Measurements from ENCODE around the gene MAPK10.

MAPK10 gene

DNA sequence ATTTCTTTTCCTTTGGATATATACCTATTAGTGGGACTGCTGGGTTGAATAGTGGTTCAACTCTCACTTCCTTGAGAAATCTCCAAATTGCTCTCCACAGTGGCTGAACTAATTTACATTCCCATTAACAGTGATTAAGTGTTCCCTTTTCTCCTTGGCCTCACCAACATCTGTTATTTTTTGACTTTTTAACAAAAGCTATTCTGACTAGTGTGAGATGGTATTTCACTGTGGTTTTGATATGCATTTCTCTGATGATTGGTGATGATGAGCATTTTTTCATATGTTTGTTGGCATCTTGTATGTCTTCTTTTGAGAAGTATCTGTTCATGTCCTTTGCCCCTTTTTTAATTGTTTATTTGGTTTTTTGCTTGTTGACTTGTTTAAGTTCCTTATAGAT lies 413.0 kb downstream of the MAPK10 start:
- DNase-seq (ENCODE audit: insufficient read length, low spot score) (no peak), FAIRE-seq (no peak)
- no peak for TF ChIP-seq SPI1 (IDR thresholded peaks at IDR 0.05; ENCODE audit: low read depth, low read length)
- no peak for TF ChIP-seq TAF1 (IDR thresholded peaks at IDR 0.05; ENCODE audit: low read depth, low read length)
- no peak for TF ChIP-seq POLR2AphosphoS5 (IDR thresholded peaks at IDR 0.05; ENCODE audit: low read depth, low read length)
- TF ChIP-seq PAX5 (IDR thresholded peaks at IDR 0.05; ENCODE audit: insufficient read depth, low read length, severe bottlenecking): no peak
- TF ChIP-seq POU2F2 (IDR thresholded peaks at IDR 0.05; ENCODE audit: low read depth, low read length): no peak
- no peak for TF ChIP-seq POLR2A (IDR thresholded peaks at IDR 0.05; ENCODE audit: low read depth, low read length)

DNA sequence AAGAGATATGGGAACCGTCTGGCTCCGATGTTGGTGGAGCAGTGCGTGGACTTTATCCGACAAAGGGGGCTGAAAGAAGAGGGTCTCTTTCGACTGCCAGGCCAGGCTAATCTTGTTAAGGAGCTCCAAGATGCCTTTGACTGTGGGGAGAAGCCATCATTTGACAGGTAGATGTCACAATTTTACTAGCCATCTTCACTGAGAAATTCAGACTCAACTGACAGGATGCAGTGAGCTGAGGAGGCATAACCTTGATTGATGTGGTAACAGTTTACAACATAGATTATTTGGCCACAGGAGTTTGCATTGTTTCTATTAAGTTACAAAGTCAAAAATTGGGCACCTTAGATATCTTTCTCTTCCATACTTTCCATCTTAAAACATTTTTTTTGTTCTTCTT lies 417.7 kb downstream of the MAPK10 start:
- no peak for DNase-seq (ENCODE audit: insufficient read length, low spot score)
- no peak for FAIRE-seq
- no peak for TF ChIP-seq PAX5 (IDR thresholded peaks at IDR 0.05; ENCODE audit: insufficient read depth, low read length, severe bottlenecking)
- no peak for TF ChIP-seq POU2F2 (IDR thresholded peaks at IDR 0.05; ENCODE audit: low read depth, low read length)
- no peak for TF ChIP-seq SPI1 (IDR thresholded peaks at IDR 0.05; ENCODE audit: low read depth, low read length)
- TF ChIP-seq POLR2AphosphoS5 (IDR thresholded peaks at IDR 0.05; ENCODE audit: low read depth, low read length): no peak
- TF ChIP-seq POLR2A (IDR thresholded peaks at IDR 0.05; ENCODE audit: low read depth, low read length): no peak
- no peak for TF ChIP-seq TAF1 (IDR thresholded peaks at IDR 0.05; ENCODE audit: low read depth, low read length)

DNA sequence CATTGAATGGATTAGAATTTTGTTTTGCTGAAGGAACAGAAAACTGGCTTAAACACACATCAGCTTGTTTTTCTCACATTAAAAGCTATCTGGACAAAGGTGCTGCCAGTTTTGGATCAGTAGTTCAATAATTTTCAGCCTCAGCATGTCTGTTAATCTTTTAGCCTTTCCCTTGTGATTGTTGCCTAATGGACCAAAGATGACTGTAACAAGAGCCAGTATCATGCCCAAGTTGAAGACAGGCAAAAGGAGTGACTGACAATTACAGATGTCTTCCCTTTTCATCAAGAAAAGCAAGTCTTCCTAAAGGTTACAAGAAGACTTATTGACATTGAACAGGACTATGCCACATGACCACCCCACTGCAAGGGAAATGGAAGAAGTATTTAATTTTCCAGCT lies 419.7 kb downstream of the MAPK10 start:
- TF ChIP-seq SPI1 (IDR thresholded peaks at IDR 0.05; ENCODE audit: low read depth, low read length): no peak
- DNase-seq (ENCODE audit: insufficient read length, low spot score): no peak
- FAIRE-seq: no peak
